Lung (tissue), 12 donors: ENCODE data around the gene SKP2. TPM values are rescaled to one million over a fixed set of nuclear protein-coding genes. Genes with fewer than 3 reads are reported as not detected.

Experiments used
- ATAC-seq: fragments of 200-7000 bp; cut with Tn5 transposase; one replicate; pipeline ENCODE4 v1.9.1; 2020; ENCODE audit warnings: moderate number of reproducible peaks; ENCODE audit not compliant: insufficient read depth, low FRiP score
- DNase-seq, 3 donors: peaks; one replicate each; pipeline ENCODE4 v3.0.0-alpha.2; 2013 to 2017
- H3K27ac ChIP-seq, 2 donors: one replicate each; pipeline ENCODE4 v1.5.1; 2013; ENCODE audit warnings: mild to moderate bottlenecking in 2 of 2, moderate library complexity in 2 of 2, control low read depth in 1 of 2, inconsistent platforms in 1 of 2, low read depth in 1 of 2, low read length in 1 of 2
- H3K27me3 ChIP-seq, 3 donors: one replicate each; pipeline ENCODE4 v1.5.1; 2013; ENCODE audit warnings: low read length in 2 of 3; ENCODE audit not compliant: control insufficient read depth in 3 of 3, insufficient read depth in 3 of 3
- H3K36me3 ChIP-seq, 4 donors: one replicate each; pipeline ENCODE4 v1.5.1; 2013; ENCODE audit warnings: low read length in 4 of 4, mild to moderate bottlenecking in 1 of 4, moderate library complexity in 1 of 4; ENCODE audit not compliant: control insufficient read depth in 4 of 4, insufficient read depth in 4 of 4
- H3K4me1 ChIP-seq, 5 donors: one replicate each; pipeline ENCODE4 v1.5.1; 2013; ENCODE audit warnings: low read length in 5 of 5, mild to moderate bottlenecking in 2 of 5, moderate library complexity in 1 of 5; ENCODE audit not compliant: control insufficient read depth in 5 of 5, insufficient read depth in 5 of 5
- H3K4me3 ChIP-seq: one replicate; pipeline ENCODE4 v1.5.1; 2013; ENCODE audit warnings: mild to moderate bottlenecking, control low read depth, moderate library complexity
- H3K9ac ChIP-seq, 2 donors: one replicate each; pipeline ENCODE4 v1.5.1; 2013; ENCODE audit warnings: low read length in 2 of 2, control low read depth in 1 of 2; ENCODE audit not compliant: insufficient read depth in 1 of 2
- H3K9me3 ChIP-seq, 4 donors: one replicate each; pipeline ENCODE4 v1.5.1; 2013; ENCODE audit warnings: low read length in 3 of 4, mild to moderate bottlenecking in 1 of 4, moderate library complexity in 1 of 4; ENCODE audit not compliant: control insufficient read depth in 4 of 4, insufficient read depth in 3 of 4
- WGBS, 2 donors: extraction: QIAGEN DNeasy Blood & Tissue Kit; methylation state at CpG; one replicate each; pipeline ENCODE4 v1.1.7; 2013; 5-methylcytosine and 5-hydroxymethylcytosine counted together
- polyA plus RNA-seq, 2 donors: library from polyadenylated mRNA; stranded (reverse); fragments of 200-250 nt; gene quantifications; one replicate each; pipeline ENCODE4 v1.2.1, GENCODE V29; 2013
- total RNA-seq, 2 donors: library from RNA; depleted of rRNA in 1 of 2; stranded (reverse); fragments of >200 nt in 1 of 2; gene quantifications; one replicate each; pipeline ENCODE4 v1.2.1, GENCODE V29; 2014 to 2021
- TF ChIP-seq, protein P1 (sequence below): IDR thresholded peaks from 2 replicates; pipeline ENCODE4 v1.5.1; 2012; ENCODE audit warnings: mild to moderate bottlenecking; ENCODE audit errors: control extremely low read depth, extremely low read depth
- donor health status: control.
- donor health status: control.
- donor health status: Bipolar disorder and iron deficiency.
- donor health status: healthy.
- donor health status: DM: yes; HTN: yes; CAD: no.

SKP2 gene
- total and polyA plus RNA-seq, 4 donors: 4.8 to 30.6 (median 10.0) TPM

DNA sequence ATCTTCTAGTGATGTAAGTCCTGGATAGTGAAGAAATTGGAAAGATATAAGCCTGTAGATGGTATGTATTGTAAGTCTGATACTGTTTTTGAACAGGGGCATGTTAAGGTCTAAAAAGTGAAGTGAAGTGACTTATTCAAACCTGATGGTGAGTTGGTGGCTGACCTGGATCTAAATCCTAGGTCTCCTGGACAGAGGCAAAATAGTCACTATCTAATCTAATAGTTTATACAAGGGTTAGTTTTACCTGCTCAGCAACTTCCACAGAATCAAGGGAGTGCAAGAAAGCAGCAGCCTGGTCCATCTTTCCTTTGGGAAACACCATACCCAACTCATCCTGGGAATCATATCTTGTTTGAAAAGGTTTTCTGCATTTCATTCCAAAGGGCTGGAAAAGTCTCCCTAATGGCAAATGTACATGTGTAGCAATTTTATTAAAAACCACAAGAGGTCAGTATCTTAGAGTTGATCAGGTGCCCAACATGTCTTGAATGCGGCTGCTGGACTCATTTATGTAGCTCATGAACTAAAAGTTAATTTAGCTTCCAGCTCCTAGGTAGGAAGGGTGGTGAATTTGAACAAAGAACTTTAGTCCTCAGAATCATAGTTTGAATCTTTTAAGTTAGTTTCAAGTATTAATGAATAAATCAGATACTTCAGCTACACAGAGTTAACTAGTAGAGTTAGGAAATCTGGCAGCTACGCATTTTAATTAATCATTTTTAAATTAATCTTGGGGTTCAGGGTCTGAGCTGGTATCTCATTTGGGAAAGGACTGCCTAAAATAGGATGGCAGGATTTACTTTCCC is 26.0 kb downstream of the SKP2 start:
- Histone ChIP-seq H3K4me1 (peaks cover 0 to 19% (median 0%) of the 10 kb centered on the region in 5 donors), H3K9me3 (peaks cover 0 to 1% (median 0%) of the 10 kb centered on the region in 4 donors), H3K4me3 (no peak overlapping the region), H3K9ac (no peak overlapping the region), H3K27me3 (no peaks in the 10 kb centered on the region), H3K27ac (no peak overlapping the region), H3K36me3 (peaks cover 12 to 28% (median 25%) of the 10 kb centered on the region in 4 donors)
- 66 to 67% methylated on average over 2 of the region's 2 CpGs for WGBS, 2 donors
- ATAC-seq (no peak), DNase-seq (peak in 2 of 3 donors; percentile 65 to 75)
- TF ChIP-seq, protein P1, sequence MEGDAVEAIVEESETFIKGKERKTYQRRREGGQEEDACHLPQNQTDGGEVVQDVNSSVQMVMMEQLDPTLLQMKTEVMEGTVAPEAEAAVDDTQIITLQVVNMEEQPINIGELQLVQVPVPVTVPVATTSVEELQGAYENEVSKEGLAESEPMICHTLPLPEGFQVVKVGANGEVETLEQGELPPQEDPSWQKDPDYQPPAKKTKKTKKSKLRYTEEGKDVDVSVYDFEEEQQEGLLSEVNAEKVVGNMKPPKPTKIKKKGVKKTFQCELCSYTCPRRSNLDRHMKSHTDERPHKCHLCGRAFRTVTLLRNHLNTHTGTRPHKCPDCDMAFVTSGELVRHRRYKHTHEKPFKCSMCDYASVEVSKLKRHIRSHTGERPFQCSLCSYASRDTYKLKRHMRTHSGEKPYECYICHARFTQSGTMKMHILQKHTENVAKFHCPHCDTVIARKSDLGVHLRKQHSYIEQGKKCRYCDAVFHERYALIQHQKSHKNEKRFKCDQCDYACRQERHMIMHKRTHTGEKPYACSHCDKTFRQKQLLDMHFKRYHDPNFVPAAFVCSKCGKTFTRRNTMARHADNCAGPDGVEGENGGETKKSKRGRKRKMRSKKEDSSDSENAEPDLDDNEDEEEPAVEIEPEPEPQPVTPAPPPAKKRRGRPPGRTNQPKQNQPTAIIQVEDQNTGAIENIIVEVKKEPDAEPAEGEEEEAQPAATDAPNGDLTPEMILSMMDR: peak; percentile 9

DNA sequence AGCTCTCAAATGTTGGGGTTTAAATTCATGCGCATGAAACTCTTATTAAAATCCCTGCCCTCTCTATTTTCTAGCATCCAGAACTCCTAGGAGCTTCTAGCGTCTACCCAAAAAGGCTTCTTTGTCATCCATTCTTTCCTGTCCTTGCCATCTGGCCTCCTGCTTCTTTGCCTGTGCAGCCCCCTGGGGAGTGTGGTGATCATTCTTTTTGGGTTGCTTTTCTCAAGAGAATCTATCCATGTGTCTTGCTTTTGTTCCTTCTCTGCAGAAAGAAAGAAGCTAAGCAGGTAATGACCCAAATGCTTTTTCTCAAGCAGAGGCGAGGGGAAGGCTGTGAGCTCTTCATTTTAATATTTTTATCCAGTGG is 26.6 kb downstream of the SKP2 start:
- Histone ChIP-seq H3K4me3 (no peak overlapping the region), H3K27ac (no peak overlapping the region), H3K27me3 (no peaks in the 10 kb centered on the region), H3K9ac (no peak overlapping the region), H3K4me1 (peaks cover 0 to 15% (median 0%) of the 10 kb centered on the region in 5 donors), H3K36me3 (peaks cover 10 to 27% (median 21%) of the 10 kb centered on the region in 4 donors), H3K9me3 (no peaks in the 10 kb centered on the region)
- 95 to 97% methylated on average over 3 of the region's 3 CpGs for WGBS, 2 donors
- TF ChIP-seq, protein P1: no peak
- no peak for DNase-seq
- no peak for ATAC-seq

DNA sequence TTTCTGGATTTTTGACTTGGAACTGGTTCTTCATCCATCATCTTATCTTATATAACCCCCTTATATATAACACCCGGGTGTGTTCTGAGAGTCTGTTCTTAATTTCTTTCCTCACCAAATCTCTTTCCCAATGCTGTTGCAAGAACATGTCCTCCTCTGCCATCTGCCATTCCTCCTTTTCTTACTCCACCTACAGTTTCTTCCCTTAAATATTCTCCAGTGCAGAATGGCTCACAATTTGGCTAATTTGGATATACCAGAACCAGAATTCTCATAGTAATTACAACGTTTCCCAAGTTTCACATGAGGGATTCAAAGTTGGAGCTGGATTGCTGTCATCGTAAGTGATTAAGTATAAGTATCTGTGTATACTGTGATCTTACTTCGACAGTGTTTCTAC is 28.0 kb downstream of the SKP2 start:
- WGBS, 2 donors: 80 to 86% methylated on average over 4 of the region's 4 CpGs
- Histone ChIP-seq H3K4me1 (peaks cover 0 to 8% (median 0%) of the 10 kb centered on the region in 5 donors), H3K9ac (no peak overlapping the region), H3K36me3 (peaks cover 3 to 23% (median 15%) of the 10 kb centered on the region in 4 donors), H3K9me3 (no peaks in the 10 kb centered on the region), H3K4me3 (no peak overlapping the region), H3K27me3 (no peaks in the 10 kb centered on the region), H3K27ac (no peak overlapping the region)
- TF ChIP-seq, protein P1: no peak
- DNase-seq (no peak), ATAC-seq (no peak)
